ENCODE measurements around the gene LDLRAD4.

LDLRAD4 gene

GRCh38 chr18:13406736-13407135, 188.2 kb downstream of the LDLRAD4 start:
- DNase-seq (ENCODE audit: low read depth) = no peak

GRCh38 chr18:13407484-13407883, 188.9 kb downstream of the LDLRAD4 start:
- no peak for DNase-seq (ENCODE audit: low read depth)

- no peak for DNase-seq (ENCODE audit: low read depth)
These were observed 190.5 kb downstream of the LDLRAD4 start for GRCh38 chr18:13409026-13409425.

- DNase-seq (ENCODE audit: low read depth) = no peak
These were observed 191.4 kb downstream of the LDLRAD4 start for GRCh38 chr18:13409997-13410396.

- no peak for DNase-seq (ENCODE audit: low read depth)
These were observed 191.9 kb downstream of the LDLRAD4 start for GRCh38 chr18:13410471-13410870.

- DNase-seq (ENCODE audit: low read depth) = no peak
These were observed 193.5 kb downstream of the LDLRAD4 start for GRCh38 chr18:13412017-13412416.

GRCh38 chr18:13412901-13413300, 194.3 kb downstream of the LDLRAD4 start:
- DNase-seq (ENCODE audit: low read depth) = no peak

- DNase-seq (ENCODE audit: low read depth) = no peak
These were observed 195.5 kb downstream of the LDLRAD4 start for GRCh38 chr18:13414102-13414501.

GRCh38 chr18:13414521-13414920, 196.0 kb downstream of the LDLRAD4 start:
- DNase-seq (ENCODE audit: low read depth) = no peak

GRCh38 chr18:13415736-13416135, 197.2 kb downstream of the LDLRAD4 start:
- no peak for DNase-seq (ENCODE audit: low read depth)

- no peak for DNase-seq (ENCODE audit: low read depth)
These were observed 197.6 kb downstream of the LDLRAD4 start for GRCh38 chr18:13416208-13416607.

- no peak for DNase-seq (ENCODE audit: low read depth)
These were observed 198.3 kb downstream of the LDLRAD4 start for GRCh38 chr18:13416848-13417247.

- no peak for DNase-seq (ENCODE audit: low read depth)
These were observed 199.6 kb downstream of the LDLRAD4 start for GRCh38 chr18:13418013-13418710.

- no peak for DNase-seq (ENCODE audit: low read depth)
These were observed 202.6 kb downstream of the LDLRAD4 start for GRCh38 chr18:13420969-13421686.

- no peak for DNase-seq (ENCODE audit: low read depth)
These were observed 204.1 kb downstream of the LDLRAD4 start for GRCh38 chr18:13422541-13423147.

GRCh38 chr18:13423352-13423751, 204.8 kb downstream of the LDLRAD4 start:
- DNase-seq (ENCODE audit: low read depth) = no peak

- DNase-seq (ENCODE audit: low read depth) = no peak
These were observed 205.8 kb downstream of the LDLRAD4 start for GRCh38 chr18:13424363-13424762.

- DNase-seq (ENCODE audit: low read depth) = no peak
These were observed 207.0 kb downstream of the LDLRAD4 start for GRCh38 chr18:13425357-13426091.

GRCh38 chr18:13427354-13427753, 208.8 kb downstream of the LDLRAD4 start:
- no peak for DNase-seq (ENCODE audit: low read depth)

- no peak for DNase-seq (ENCODE audit: low read depth)
These were observed 209.8 kb downstream of the LDLRAD4 start for GRCh38 chr18:13428319-13428718.

GRCh38 chr18:13429016-13429415, 210.5 kb downstream of the LDLRAD4 start:
- DNase-seq (ENCODE audit: low read depth) = no peak

GRCh38 chr18:13429884-13430510, 211.4 kb downstream of the LDLRAD4 start:
- DNase-seq (ENCODE audit: low read depth) = no peak

Measured in stimulated activated CD8-positive, alpha-beta memory T cell treated with anti-CD3 and anti-CD28 coated beads, Interleukin-12 subunit alpha, Interleukin-12 subunit beta, amount 100 ng/mL, for 4 hours (primary cell).